Left hindlimb (tissue), 1 donor: ENCODE data around the gene DSTN.
"Not testable (repeated sequence)": the region's sequence is repeated elsewhere in the genome, so short reads cannot be mapped to it uniquely, and the experiment has no call there.

Experiments
- DNase-seq: peaks from one replicate; pipeline ENCODE4 v3.0.0-alpha.2; 2018

Gene DSTN

DNA sequence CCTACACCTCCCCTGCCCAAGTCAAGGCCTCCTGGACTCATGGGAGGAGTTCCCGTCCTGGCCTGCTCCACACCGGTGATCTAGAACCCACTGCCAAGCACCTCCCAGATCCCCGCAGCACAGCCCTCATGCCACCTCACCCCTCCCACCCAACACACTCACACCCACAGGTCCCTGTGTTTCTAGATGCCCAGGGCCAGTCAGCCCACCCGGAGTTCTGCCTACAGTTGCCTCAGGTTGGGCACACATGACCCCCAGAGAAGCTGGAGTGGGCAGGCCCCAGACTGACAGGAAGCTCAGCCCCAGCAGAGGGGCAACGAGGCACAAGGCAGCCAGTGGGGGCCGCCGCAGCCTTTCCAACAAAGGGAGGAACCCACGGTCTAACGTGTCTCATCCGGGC lies 82.5 kb downstream of the DSTN start:
- DNase-seq, result peak; percentile 35

DNA sequence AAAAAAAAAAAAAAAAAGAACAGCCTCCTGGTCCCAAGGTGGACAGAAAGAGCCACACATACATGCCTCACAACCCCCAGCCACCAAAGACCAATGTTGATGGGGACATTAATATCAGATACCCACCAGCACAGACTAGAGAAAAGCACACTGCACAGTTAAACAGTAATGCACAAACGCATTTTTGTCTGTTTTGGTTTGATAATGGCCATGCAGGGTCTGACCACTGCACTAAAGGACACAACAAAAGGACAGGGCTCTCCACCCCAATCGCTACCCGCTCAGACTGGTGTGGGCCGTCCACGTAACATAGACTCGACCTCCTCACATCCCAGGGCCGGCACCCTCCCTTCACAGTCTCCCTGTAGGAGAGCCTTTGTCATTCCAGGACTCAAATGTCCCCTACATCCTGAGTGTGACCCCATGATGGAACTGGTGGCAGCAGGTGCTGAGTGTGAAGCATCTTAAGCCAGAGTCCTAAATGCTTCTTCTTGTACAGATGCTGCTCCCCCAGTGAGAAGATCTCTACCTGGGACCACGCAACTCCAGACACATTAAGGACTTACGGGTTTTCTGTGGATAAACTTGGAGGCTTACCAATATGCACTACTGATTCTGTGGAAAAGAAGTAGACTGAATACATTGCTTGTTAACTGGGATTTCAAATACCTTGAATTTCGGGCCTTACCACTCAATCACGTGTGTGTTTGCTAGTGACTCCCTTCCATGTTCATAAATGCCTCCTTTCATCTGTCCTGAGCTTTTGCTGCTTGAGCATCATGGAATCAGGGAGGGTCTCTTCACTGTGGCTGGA lies 84.2 kb downstream of the DSTN start:
- DNase-seq, result peak; percentile 3

- DNase-seq, result peak; percentile 34
These were observed 84.9 kb downstream of the DSTN start for GRCh38 chr20:17654649-17655285.

GRCh38 chr20:17655286-17655651 lies 85.4 kb downstream of the DSTN start:
- DNase-seq, result peak; percentile 16

- DNase-seq, result peak; percentile 23
These were observed 86.1 kb downstream of the DSTN start for GRCh38 chr20:17655865-17656479.

GRCh38 chr20:17657079-17657825 lies 87.4 kb downstream of the DSTN start:
- peak; percentile 16 for DNase-seq

DNA sequence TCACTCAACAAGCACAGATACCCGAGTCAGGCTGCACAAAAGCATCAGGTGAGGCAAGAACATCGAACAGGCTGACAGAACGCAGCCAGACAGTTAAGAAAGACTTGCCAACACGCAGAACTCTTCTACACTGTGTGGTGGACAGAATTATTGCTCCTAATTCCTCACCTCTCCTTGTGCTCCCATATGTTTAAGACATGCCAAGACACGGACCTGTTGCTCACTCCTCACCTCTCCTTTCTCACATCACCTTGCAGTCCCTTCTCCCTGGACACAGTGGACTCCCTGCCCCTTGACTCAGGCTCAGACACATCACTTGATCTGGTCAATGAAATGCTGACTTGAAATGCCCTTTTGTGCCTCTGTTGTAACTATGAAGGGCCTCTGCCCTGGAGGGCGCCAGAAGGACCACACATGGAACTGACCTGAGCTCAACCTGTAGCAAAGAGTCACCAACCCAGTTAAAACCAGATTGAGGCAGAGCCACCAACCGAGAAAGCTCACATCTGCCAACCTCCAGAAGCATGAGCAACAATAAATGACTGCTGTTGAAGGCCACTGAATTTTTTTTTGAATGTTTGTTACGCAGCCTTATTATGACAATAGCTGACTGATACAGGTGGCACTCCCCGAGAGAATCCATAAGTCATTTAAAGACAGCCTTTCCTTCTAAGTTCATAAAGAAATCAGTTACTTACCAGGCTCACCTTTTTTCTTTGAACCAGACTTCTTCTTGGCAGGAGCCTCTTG lies 88.2 kb downstream of the DSTN start:
- DNase-seq, result peak; percentile 6

GRCh38 chr20:17658648-17658993 lies 88.7 kb downstream of the DSTN start:
- peak; percentile 13 for DNase-seq

GRCh38 chr20:17659344-17659743 lies 89.5 kb downstream of the DSTN start:
- not testable (repeated sequence) for DNase-seq
